H1 (cell line): ENCODE data around the gene SUPT20H. TPM values are rescaled to one million over a fixed set of nuclear protein-coding genes. Genes with fewer than 3 reads are reported as not detected.

Experiments
- CTCF ChIA-PET: fragments of 300-600 bp; sonication (Branson Sonifier 250); formaldehyde crosslinking; loops from one replicate; lab custom pipeline; 2021; ENCODE audit not compliant: partially characterized antibody; lab: Charles Lee
- POLR2A ChIA-PET: fragments of 300-600 bp; sonication (Branson Sonifier 250); formaldehyde crosslinking; loops from one replicate; lab custom pipeline; 2021; ENCODE audit warnings: inconsistent platforms; ENCODE audit not compliant: partially characterized antibody; lab: Charles Lee
- DNase-seq, 2 experiments: peaks; one replicate each; pipeline versions ENCODE4 v3.0.0 to v3.0.0-alpha.2; 2010 to 2022; ENCODE audit warnings: low spot score in 2 of 2, low read depth in 1 of 2, mixed read lengths in 1 of 2
- FAIRE-seq: peaks from 2 replicates; lab custom pipeline; 2011; peaks lifted over from hg19 to GRCh38; lab: Jason Lieb, UNC
- H2AFZ ChIP-seq: 2 replicates; pipeline ENCODE4 v1.8.1; 2012; ENCODE audit warnings: low read length, inconsistent platforms
- H2AK5ac ChIP-seq: 2 replicates; pipeline ENCODE4 v1.6.1; 2013; ENCODE audit warnings: low read depth, low read length
- H2BK120ac ChIP-seq: replicated peaks from 2 replicates; pipeline ENCODE3; 2013; ENCODE audit warnings: low read depth, low read length, inconsistent platforms
- H2BK12ac ChIP-seq: 2 replicates; pipeline ENCODE4 v1.6.1; 2013; ENCODE audit warnings: low read depth, low read length
- H2BK15ac ChIP-seq: 2 replicates; pipeline ENCODE4 v1.6.1; 2013; ENCODE audit warnings: low read length
- H2BK20ac ChIP-seq: 2 replicates; pipeline ENCODE4 v1.6.1; 2013; ENCODE audit warnings: low read length
- H2BK5ac ChIP-seq: 2 replicates; pipeline ENCODE4 v1.6.1; 2013; ENCODE audit warnings: low read depth, low read length
- H3K14ac ChIP-seq: 2 replicates; pipeline ENCODE4 v1.6.1; 2013; ENCODE audit warnings: inconsistent platforms; ENCODE audit not compliant: insufficient read length
- H3K18ac ChIP-seq: 2 replicates; pipeline ENCODE4 v1.6.1; 2013; ENCODE audit warnings: low read length; ENCODE audit errors: extremely low read depth
- H3K23ac ChIP-seq: 2 replicates; pipeline ENCODE4 v1.6.1; 2013; ENCODE audit warnings: inconsistent platforms; ENCODE audit not compliant: insufficient read length
- H3K23me2 ChIP-seq: 2 replicates; pipeline ENCODE4 v1.6.1; 2013; ENCODE audit warnings: low read depth, low read length
- H3K27ac ChIP-seq: 2 replicates; pipeline ENCODE4 v1.6.1; 2011; ENCODE audit warnings: low read depth, low read length, inconsistent platforms
- H3K27me3 ChIP-seq, 4 experiments: replicated peaks in 1 of 4; 1 replicate in 1 of 4; 2 replicates in 3 of 4; pipeline versions ENCODE4 v1.6.1 to v1.8.1; 2011 to 2013; ENCODE audit warnings: low read length in 3 of 4, mild to moderate bottlenecking in 3 of 4, inconsistent platforms in 2 of 4, mixed read lengths in 2 of 4, moderate library complexity in 1 of 4; ENCODE audit not compliant: control insufficient read depth in 3 of 4, insufficient read depth in 3 of 4; ENCODE audit errors: extremely low read depth in 1 of 4
- H3K36me3 ChIP-seq, 4 experiments: 2 replicates each; pipeline versions ENCODE4 v1.6.1 to v1.8.1; 2011 to 2013; ENCODE audit warnings: mild to moderate bottlenecking in 4 of 4, low read length in 3 of 4, moderate library complexity in 2 of 4, control low read depth in 1 of 4, inconsistent platforms in 1 of 4; ENCODE audit not compliant: insufficient read depth in 4 of 4, control insufficient read depth in 2 of 4
- H3K4ac ChIP-seq: replicated peaks from 2 replicates; pipeline ENCODE3; 2013; ENCODE audit warnings: low read length, low read depth, mixed read lengths, inconsistent platforms; ENCODE audit not compliant: insufficient read length
- H3K4me1 ChIP-seq, 4 experiments: replicated peaks in 1 of 4; 1 replicate in 1 of 4; 2 replicates in 3 of 4; pipeline versions ENCODE4 v1.6.1 to v1.8.1; 2011 to 2013; ENCODE audit warnings: low read length in 3 of 4, inconsistent platforms in 2 of 4, mixed read lengths in 1 of 4; ENCODE audit not compliant: insufficient read depth in 4 of 4, control insufficient read depth in 3 of 4
- H3K4me2 ChIP-seq, 2 experiments: 2 replicates each; pipeline versions ENCODE4 v1.6.1 to v1.8.1; 2011 to 2013; ENCODE audit warnings: low read depth in 2 of 2, low read length in 2 of 2, control low read depth in 1 of 2, inconsistent platforms in 1 of 2, mild to moderate bottlenecking in 1 of 2; ENCODE audit not compliant: insufficient read depth in 1 of 2
- H3K4me3 ChIP-seq, 4 experiments: fragments of 200-600, 300-600 bp in 1 of 4; sonication (generic), shearing (Covaris generic), sonication (Bioruptor Twin) in 1 of 4; 2 replicates each; pipeline versions ENCODE4 v1.5.1 to v1.8.1; 2011 to 2016; ENCODE audit warnings: low read length in 4 of 4, low read depth in 3 of 4, control low read depth in 2 of 4, inconsistent platforms in 2 of 4, mild to moderate bottlenecking in 2 of 4, mixed read lengths in 1 of 4, moderate library complexity in 1 of 4; ENCODE audit not compliant: insufficient read depth in 2 of 4; ENCODE audit errors: extremely low read depth in 1 of 4
- H3K56ac ChIP-seq: replicated peaks from 2 replicates; pipeline ENCODE3; 2013; ENCODE audit warnings: low read depth, mild to moderate bottlenecking, mixed read lengths, low read length, inconsistent platforms; ENCODE audit not compliant: insufficient read length
- H3K79me1 ChIP-seq: 2 replicates; pipeline ENCODE4 v1.6.1; 2013; ENCODE audit warnings: low read depth, low read length, control low read depth
- H3K79me2 ChIP-seq, 2 experiments: 2 replicates each; pipeline versions ENCODE4 v1.6.1 to v1.8.1; 2012 to 2013; ENCODE audit warnings: low read length in 2 of 2, mild to moderate bottlenecking in 2 of 2, inconsistent platforms in 1 of 2; ENCODE audit not compliant: insufficient read depth in 2 of 2, control insufficient read depth in 1 of 2
- H3K9ac ChIP-seq, 4 experiments: replicated peaks in 1 of 4; 1 replicate in 1 of 4; 2 replicates in 3 of 4; pipeline versions ENCODE4 v1.6.1 to v1.8.1; 2011 to 2013; ENCODE audit warnings: low read depth in 3 of 4, low read length in 3 of 4, control low read depth in 2 of 4, mild to moderate bottlenecking in 2 of 4, moderate library complexity in 2 of 4, inconsistent platforms in 1 of 4; ENCODE audit errors: extremely low read depth in 1 of 4
- H3K9me3 ChIP-seq, 2 experiments: 2 replicates each; pipeline versions ENCODE4 v1.6.1 to v1.8.1; 2012 to 2013; ENCODE audit warnings: mild to moderate bottlenecking in 2 of 2, moderate library complexity in 2 of 2, control low read depth in 1 of 2, inconsistent platforms in 1 of 2, low read depth in 1 of 2, low read length in 1 of 2, mixed read lengths in 1 of 2; ENCODE audit not compliant: insufficient read depth in 2 of 2
- H4K20me1 ChIP-seq, 2 experiments: replicated peaks in 1 of 2; 2 replicates each; pipeline versions ENCODE3 to v1.8.1; 2011 to 2013; ENCODE audit warnings: inconsistent platforms in 2 of 2, low read length in 2 of 2, mild to moderate bottlenecking in 1 of 2; ENCODE audit not compliant: insufficient read depth in 2 of 2, control insufficient read depth in 1 of 2
- H4K5ac ChIP-seq: 2 replicates; pipeline ENCODE4 v1.6.1; 2013; ENCODE audit warnings: low read length, low read depth, mixed read lengths, inconsistent platforms; ENCODE audit not compliant: insufficient read length
- H4K8ac ChIP-seq: 2 replicates; pipeline ENCODE4 v1.8.0; 2013; ENCODE audit warnings: mild to moderate bottlenecking, moderate library complexity, low read length, inconsistent platforms; ENCODE audit not compliant: insufficient read depth; ENCODE audit errors: extremely low read depth
- H4K91ac ChIP-seq: replicated peaks from 2 replicates; pipeline ENCODE3; 2013; ENCODE audit warnings: low read length, mixed read lengths, inconsistent platforms; ENCODE audit not compliant: insufficient read length
- CBX8 ChIP-seq: fragments of 300-800, 300-1000 bp; sonication (generic); IDR thresholded peaks from 2 replicates; pipeline ENCODE4 v1.7.1; 2016; ENCODE audit warnings: low read depth, low read length, borderline replicate concordance
- CEBPB ChIP-seq: IDR thresholded peaks from 2 replicates; pipeline ENCODE4 v1.6.1; 2012; ENCODE audit warnings: low read depth, low read length
- CREB1 ChIP-seq: IDR thresholded peaks from 2 replicates; pipeline ENCODE4 v1.6.1; 2012; ENCODE audit warnings: inconsistent platforms
- GABPA ChIP-seq: IDR thresholded peaks from 2 replicates; pipeline ENCODE4 v1.6.1; 2011; ENCODE audit warnings: mild to moderate bottlenecking, low read length, moderate library complexity, borderline replicate concordance; ENCODE audit not compliant: insufficient read depth
- GTF2F1 ChIP-seq: IDR thresholded peaks from 2 replicates; pipeline ENCODE4 v1.6.1; 2012; ENCODE audit warnings: low read depth, low read length, improper control_type of control experiment, borderline replicate concordance
- KDM5A ChIP-seq: fragments of 200-600 bp; IDR thresholded peaks from 2 replicates; pipeline ENCODE4 v1.7.1; 2012; ENCODE audit warnings: mild to moderate bottlenecking, low read length, inconsistent platforms, mixed read lengths
- PHF8 ChIP-seq: fragments of 200-600 bp; sonication (generic); conservative IDR thresholded peaks from 2 replicates; pipeline ENCODE4 v1.7.1; 2012; ENCODE audit warnings: low read depth, mild to moderate bottlenecking, inconsistent platforms, low read length, moderate library complexity
- RAD21 ChIP-seq, 2 experiments: IDR thresholded peaks in 1 of 2; conservative IDR thresholded peaks in 1 of 2; 2 replicates each; pipeline ENCODE4 v1.6.1; 2011; ENCODE audit warnings: low read depth in 2 of 2, low read length in 2 of 2, improper control_type of control experiment in 1 of 2, inconsistent platforms in 1 of 2, mild to moderate bottlenecking in 1 of 2, moderate library complexity in 1 of 2
- SIRT6 ChIP-seq: IDR thresholded peaks from one replicate; pipeline ENCODE4 v1.7.1; 2012; ENCODE audit warnings: low read length, inconsistent platforms
- SP4 ChIP-seq: IDR thresholded peaks from 2 replicates; pipeline ENCODE4 v1.6.1; 2012; ENCODE audit warnings: low read length, inconsistent platforms
- SUZ12 ChIP-seq: fragments of 200-600 bp; sonication (generic); IDR thresholded peaks from 2 replicates; pipeline ENCODE4 v1.6.1; 2012; ENCODE audit warnings: mild to moderate bottlenecking, inconsistent platforms, low read length, moderate library complexity, mixed read lengths
- ZNF274 ChIP-seq: IDR thresholded peaks from 2 replicates; pipeline ENCODE4 v1.7.0; 2012; ENCODE audit warnings: low read length, borderline replicate concordance; ENCODE audit errors: extremely low read depth
- WGBS, 2 experiments: shearing (Covaris generic) in 1 of 2; methylation state at CpG; one replicate each; pipeline versions ENCODE4 v1.1.6 to v1.1.7; 2013 to 2015; ENCODE audit warnings: low lambda C conversion rate in 2 of 2, mixed read lengths in 2 of 2, inconsistent platforms in 1 of 2, low coverage in 1 of 2, missing lambda C conversion rate in 1 of 2; ENCODE audit not compliant: insufficient replicate concordance in 2 of 2, insufficient coverage in 1 of 2, insufficient read length in 1 of 2; ENCODE audit errors: extremely low coverage in 1 of 2, missing lambda C conversion rate in 1 of 2; 5-methylcytosine and 5-hydroxymethylcytosine counted together
- polyA plus RNA-seq, 7 experiments: library from polyadenylated mRNA; depleted of rRNA in 3 of 7; stranded (reverse) in 5 of 7; unstranded in 2 of 7; fragments of >200 nt in 5 of 7; fragments of 200-250 nt in 2 of 7; gene quantifications; 1 replicate in 5 of 7; 2 replicates in 1 of 7; 4 replicates in 1 of 7; pipeline versions ENCODE4 v1.2.1 to v1.2.3, GENCODE V29; 2011 to 2013; ENCODE audit warnings: missing spikeins in 2 of 7, mixed read lengths in 2 of 7
- total RNA-seq: library from RNA; stranded (reverse); fragmentation: NEBNext Ultra II Directional; extraction: Animal tissue kit (Norgen Biotek cat#: 25700); gene quantifications from 2 replicates; pipeline ENCODE4 v1.2.1, GENCODE V29; 2021
- TF ChIP-seq, protein P1 (sequence below): IDR thresholded peaks from 2 replicates; pipeline ENCODE4 v1.6.1; 2012; ENCODE audit warnings: low read length, inconsistent platforms

The SUPT20H gene
- total and polyA plus RNA-seq, 2 of the 8 experiments (the other 6 are each of a cell fraction or from before 2014, with no cell fraction given): 69.2 to 75.1 TPM

DNA sequence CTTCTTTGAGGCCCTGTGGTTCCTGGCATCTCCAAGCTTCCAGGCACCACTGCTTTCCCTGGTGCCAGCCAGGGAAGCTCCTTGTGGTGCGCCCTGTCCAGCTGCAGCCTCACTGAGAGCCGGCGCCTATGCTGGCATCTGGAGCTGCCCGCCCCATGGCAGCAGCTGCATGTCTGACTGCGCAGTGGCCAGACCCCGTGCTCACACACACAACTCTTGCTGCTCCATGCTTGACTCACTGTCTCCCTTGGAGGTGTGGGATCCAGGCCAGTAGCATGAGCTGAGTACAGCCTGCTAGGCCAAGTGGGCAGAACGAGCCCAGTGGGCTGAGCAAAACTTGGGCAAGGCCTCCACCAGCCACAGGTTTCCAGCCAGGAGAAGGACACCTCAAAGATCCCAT is 11.5 kb upstream of the SUPT20H start:
- H3K4me3 ChIP-seq: no peak overlapping the region
- H2AK5ac ChIP-seq: no peak overlapping the region
- H3K23ac ChIP-seq: no peak overlapping the region
- no peak overlapping the region for H3K14ac ChIP-seq
- H3K27ac ChIP-seq: no peak overlapping the region
- H2BK120ac ChIP-seq: no peak overlapping the region
- DNase-seq (no peak), FAIRE-seq (no peak)
- H4K20me1 ChIP-seq: no peaks in the 10 kb centered on the region
- no peak overlapping the region for H3K4ac ChIP-seq
- no peaks in the 10 kb centered on the region for H3K23me2 ChIP-seq
- no peak overlapping the region for H4K91ac ChIP-seq
- WGBS, 2 experiments: 90% methylated on average over 7 of the region's 7 CpGs; no CpG with 5 or more reads in 1 of the 2 experiments
- ChIA-PET CTCF (interaction anchor here (0.9 to 2.1 kb wide), 4 partner anchors 10 to 540 kb away, joined by 3 to 8 read pairs (median 6); no protein-coding TSS in a partner anchor), POLR2A (no interaction called here)
- no peak overlapping the region for H4K5ac ChIP-seq
- no peak overlapping the region for H2BK12ac ChIP-seq
- H3K4me2 ChIP-seq: no peak overlapping the region
- no peaks in the 10 kb centered on the region for H3K27me3 ChIP-seq
- H3K79me1 ChIP-seq: no peaks in the 10 kb centered on the region
- no peak overlapping the region for H2BK20ac ChIP-seq
- no peaks in the 10 kb centered on the region for H3K79me2 ChIP-seq
- no peak overlapping the region for H4K8ac ChIP-seq
- no peak overlapping the region for H2AFZ ChIP-seq
- H2BK5ac ChIP-seq: no peak overlapping the region
- no peaks in the 10 kb centered on the region for H3K9me3 ChIP-seq
- H3K18ac ChIP-seq: no peak overlapping the region
- H2BK15ac ChIP-seq: no peak overlapping the region
- H3K9ac ChIP-seq: no peak overlapping the region
- H3K56ac ChIP-seq: no peak overlapping the region
- peaks cover 0 to 5% (median 4%) of the 10 kb centered on the region in 4 experiments; a peak in 4 of 7 replicates for H3K4me1 ChIP-seq
- H3K36me3 ChIP-seq: no peaks in the 10 kb centered on the region
- TF ChIP-seq CREB1 (no peak), SIRT6 (no peak), GABPA (no peak), PHF8 (no peak), SP4 (no peak), SUZ12 (no peak), KDM5A (no peak), GTF2F1 (no peak), CBX8 (no peak), CEBPB (no peak), ZNF274 (no peak), RAD21 (IDR thresholded peaks at IDR 0.05 in 1 of 2, conservative IDR thresholded peaks at IDR 0.05 in 1 of 2; ENCODE audit: low read depth in 2 of 2, low read length in 2 of 2) (no peak)
- TF ChIP-seq, protein P1, sequence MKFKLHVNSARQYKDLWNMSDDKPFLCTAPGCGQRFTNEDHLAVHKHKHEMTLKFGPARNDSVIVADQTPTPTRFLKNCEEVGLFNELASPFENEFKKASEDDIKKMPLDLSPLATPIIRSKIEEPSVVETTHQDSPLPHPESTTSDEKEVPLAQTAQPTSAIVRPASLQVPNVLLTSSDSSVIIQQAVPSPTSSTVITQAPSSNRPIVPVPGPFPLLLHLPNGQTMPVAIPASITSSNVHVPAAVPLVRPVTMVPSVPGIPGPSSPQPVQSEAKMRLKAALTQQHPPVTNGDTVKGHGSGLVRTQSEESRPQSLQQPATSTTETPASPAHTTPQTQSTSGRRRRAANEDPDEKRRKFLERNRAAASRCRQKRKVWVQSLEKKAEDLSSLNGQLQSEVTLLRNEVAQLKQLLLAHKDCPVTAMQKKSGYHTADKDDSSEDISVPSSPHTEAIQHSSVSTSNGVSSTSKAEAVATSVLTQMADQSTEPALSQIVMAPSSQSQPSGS: no peak
